GDM1 (cell line): Measurements from ENCODE around the gene MLIP.
A peak's percentile ranks its signal among the peaks of the same experiment; 100 is the strongest.

Source experiments
- DNase-seq: peaks from one replicate; lab custom pipeline; 2025; lab: John Stamatoyannopoulos, UW

MLIP gene

DNA sequence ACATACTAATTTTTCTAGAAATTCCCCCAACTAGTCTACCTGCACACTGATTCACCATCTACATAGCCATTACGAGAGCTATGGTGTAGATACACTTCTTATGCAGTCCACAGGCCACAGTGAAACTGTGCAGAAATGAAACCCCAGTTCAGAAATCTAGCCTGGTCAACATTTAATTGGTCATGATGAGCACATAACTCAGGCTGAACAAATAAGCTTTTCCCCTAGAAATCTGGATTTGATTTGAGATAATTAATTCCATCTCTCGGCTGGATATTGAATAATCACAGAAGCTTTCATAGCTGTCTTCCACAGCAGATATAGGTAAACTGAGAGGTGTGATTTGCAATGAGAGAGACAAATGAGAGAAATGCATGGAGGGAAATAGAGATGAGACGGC lies 174.4 kb downstream of the MLIP start:
- DNase-seq: no peak

DNA sequence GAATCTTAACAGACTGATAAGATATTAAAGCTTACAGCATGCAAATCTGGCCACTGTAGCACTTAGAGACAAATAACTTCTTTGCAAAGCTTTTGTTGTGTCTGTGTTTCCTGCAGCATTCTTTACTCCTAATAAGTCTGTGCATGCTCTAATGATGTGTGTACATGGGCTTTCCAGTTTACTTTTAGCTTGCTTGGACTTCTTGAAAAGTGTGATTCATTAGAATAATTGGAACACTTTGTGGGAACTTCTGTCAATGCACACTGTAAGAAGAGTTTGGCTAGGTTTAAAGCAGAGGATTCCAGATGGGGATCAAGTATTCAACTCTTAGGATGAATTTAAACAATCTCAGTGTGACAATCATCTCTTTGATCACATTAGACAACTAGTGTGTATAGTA lies 174.9 kb downstream of the MLIP start:
- no peak for DNase-seq

GRCh38 chr6:54288474-54288873 lies 177.2 kb downstream of the MLIP start:
- DNase-seq: no peak

GRCh38 chr6:54289426-54289825 lies 178.2 kb downstream of the MLIP start:
- DNase-seq: no peak

DNA sequence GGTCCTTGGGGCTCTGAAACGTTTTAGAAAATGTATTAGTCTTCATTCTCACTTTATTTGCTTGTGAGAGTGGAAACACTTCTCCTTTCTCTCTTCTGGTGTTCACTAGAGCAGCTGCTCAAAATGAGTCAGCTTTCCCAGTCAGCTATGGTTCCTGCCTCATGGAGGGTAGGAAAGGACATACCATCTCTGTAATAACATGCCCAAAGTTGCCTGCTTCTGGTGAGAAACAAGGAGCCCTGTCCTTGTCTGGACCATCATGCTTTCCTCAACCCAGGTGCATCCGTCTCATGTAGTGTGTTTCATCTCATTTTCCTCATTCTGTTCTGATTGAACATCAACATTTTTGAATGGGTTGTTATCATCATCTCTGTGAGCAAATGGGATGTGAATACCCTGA lies 179.9 kb downstream of the MLIP start:
- DNase-seq: peak; percentile 31

DNA sequence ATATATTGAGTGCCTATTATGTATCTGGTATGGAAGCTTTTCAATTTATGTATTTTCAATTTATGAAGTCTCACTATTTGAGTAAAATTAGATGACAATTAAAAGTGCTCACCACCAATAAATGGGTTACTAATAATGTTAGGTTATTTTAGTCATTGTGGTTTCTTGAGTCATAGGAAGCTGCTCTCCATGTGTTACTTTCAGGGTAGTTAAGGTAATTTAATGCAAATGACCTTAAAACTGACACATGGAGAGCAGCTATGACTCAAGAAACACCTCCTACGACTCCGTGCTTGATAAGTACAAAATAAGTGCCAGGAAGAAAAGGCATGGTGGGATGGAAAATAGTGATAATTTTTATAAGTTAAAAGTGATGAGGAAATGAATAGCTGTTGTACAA lies 180.5 kb downstream of the MLIP start:
- DNase-seq: no peak

DNA sequence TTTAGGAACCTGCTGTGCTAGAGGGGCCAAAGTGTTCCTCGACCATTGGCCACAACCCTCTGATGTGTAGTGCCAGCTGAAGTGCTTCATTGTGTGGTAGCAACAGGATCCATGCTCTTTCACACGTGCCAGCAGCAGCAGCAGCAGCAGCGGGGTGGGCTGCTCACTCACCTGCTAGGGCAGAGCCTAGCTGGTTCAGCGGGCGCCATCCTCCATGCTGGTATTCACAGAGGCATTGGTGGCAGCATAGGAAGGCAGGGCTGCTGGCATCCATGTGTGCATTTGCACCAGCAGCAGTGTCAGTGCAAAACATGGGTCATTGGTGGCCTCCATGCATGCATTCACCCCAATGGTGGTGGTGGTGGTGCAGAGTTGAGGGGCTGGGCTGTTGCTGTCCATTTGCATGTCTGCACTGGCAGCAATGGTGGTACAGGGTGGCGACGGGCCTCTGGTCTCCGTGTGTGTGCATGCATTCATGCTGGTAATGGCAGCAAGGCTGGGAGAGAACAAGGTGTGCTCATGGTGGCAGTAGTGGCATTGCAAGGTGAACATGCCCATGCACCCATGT lies 183.8 kb downstream of the MLIP start:
- DNase-seq: no peak

DNA sequence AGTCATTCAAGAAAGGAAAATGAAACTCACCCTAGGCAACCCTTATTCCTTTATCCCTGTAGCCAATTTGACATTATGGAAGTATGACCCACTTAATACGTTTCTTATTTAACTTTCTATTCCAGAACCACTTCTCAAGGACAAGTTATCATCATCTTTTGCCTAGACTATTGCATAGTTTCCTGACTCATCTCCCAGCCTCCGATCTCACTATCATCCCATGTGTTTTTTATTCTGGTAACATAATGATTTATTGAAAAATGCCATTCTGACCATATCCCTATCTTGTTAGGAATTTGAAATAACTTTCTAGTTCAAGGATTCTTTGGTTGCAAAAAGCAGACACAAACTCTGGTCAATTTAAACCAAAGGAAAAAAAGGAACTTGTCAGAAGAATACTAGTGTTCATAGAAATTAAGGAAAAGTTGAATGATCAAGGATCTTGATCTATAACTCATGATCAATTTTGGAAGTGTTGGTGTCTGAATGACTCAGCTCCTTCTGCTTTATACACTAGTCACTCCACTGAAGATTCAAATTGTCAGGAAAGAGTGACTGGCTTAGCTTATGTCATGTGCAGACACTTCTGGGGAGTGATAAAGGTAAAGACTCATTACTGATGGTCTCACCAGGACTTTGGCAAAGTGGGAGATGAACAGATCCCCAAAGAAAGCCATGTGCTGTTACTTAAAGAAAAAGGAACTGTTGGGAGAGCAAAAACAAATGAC lies 188.5 kb downstream of the MLIP start:
- no peak for DNase-seq

- DNase-seq: no peak
These were observed 190.5 kb downstream of the MLIP start for GRCh38 chr6:54301770-54302169.

GRCh38 chr6:54307439-54307910 lies 196.2 kb downstream of the MLIP start:
- DNase-seq: no peak

DNA sequence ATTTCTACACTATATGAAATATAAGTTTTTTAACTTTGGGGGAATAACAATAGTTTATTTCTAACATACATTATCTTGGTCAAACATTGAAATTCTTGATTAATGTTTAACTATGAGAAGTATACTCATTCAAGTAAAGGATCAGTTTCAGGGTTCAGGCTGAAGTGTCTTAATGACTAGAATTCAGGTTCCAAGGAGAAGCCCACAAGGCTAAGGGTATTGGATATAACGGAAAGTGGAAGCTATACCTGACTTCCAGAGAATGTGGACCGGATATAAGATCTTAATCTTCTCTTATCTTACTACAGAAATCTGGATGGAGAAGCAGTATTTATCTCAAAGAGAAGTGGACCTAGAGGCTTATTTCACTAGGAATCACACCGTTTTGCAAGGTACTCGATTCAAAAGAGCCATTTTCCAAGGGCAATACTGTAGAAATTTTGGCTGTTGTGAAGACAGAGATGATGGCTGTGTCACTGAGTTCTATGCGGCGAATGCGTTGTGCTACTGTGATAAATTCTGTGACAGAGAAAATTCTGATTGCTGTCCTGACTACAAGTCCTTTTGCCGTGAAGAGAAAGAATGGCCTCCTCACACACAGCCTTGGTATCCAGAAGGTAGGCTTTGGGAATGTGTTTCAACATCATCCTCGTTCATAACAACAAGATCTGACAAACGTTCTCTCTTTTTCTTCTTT lies 197.2 kb downstream of the MLIP start, which contains the start of gene TINAG:
TSS of gene TINAG (plus strand) at position 153 of the 697 bp plus-strand sequence. CDS start at position 263, 110 bp downstream.
- no peak for DNase-seq

GRCh38 chr6:54308986-54309315 lies 197.7 kb downstream of the MLIP start:
- DNase-seq: no peak

DNA sequence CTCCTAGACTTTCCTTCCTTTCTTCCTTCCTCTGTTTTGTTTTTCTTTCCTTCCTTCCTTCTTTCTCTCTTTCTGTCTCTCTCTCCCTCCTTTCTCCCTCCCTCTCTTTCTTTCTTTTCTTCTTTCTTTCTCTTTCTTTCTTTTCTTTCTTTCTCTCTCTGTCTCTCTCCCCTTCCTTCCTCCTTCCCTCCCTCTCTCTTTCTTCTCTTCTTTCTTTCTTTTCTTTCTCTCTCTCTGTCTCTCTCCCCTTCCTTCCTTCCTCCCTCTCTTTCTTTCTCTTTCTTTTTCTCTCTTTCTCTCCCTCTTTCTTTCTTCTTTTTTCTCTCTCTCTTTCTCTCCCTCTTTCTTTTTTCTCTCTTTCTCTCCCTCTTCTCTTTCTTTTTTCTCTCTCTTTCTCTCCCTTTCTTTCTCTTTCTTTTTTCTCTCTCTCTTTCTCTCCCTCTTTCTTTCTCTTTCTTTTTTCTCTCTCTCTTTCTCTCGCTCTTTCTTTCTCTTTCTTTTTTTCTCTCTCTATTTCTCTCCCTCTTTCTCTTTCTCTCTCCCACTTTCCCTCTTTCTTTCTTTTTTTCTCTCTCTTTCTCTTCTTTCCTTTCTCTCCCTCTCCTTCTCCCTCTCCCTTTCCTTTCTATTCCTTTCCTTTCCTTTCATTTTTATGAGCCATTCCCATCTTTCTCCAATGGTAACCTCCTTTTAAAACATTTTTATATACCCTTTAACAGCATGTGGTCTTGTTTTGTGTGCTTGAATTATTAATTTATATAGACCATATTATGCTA lies 199.3 kb downstream of the MLIP start:
- no peak for DNase-seq

DNA sequence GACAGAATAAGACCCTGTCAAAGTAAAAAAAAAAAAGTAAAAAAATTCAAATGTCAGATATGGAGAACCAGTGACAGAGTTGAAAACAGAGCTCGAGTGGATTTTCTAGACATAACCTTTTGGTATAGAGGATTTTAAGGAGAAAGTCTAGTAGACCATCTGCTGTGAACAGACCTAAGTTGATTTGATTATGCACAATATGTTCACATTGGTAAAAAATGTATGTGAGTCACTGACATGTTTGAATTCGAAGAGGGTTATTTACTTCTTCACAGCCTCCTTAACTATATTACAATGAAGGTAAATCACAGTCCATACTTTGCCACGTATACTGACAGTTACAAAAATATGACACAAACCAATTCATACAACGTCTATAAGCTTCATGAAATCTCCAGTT lies 204.4 kb downstream of the MLIP start:
- DNase-seq: no peak
